GM10847 (cell line): ENCODE results near the gene AUTS2.

Source experiments
- POLR2A ChIP-seq: IDR thresholded peaks from 2 replicates; pipeline ENCODE4 v1.6.1; 2011; ENCODE audit not compliant: insufficient read length; ENCODE audit errors: extremely low read depth

AUTS2 gene

GRCh38 chr7:70383066-70383782, 784.9 kb downstream of the AUTS2 start:
- no peak for TF ChIP-seq POLR2A

GRCh38 chr7:70384024-70384423, 785.7 kb downstream of the AUTS2 start:
- TF ChIP-seq POLR2A: no peak

GRCh38 chr7:70384891-70385290, 786.6 kb downstream of the AUTS2 start:
- no peak for TF ChIP-seq POLR2A

- no peak for TF ChIP-seq POLR2A
Observed at GRCh38 chr7:70387217-70387616, 788.9 kb downstream of the AUTS2 start.

- TF ChIP-seq POLR2A: no peak
Observed at GRCh38 chr7:70389531-70390151, 791.4 kb downstream of the AUTS2 start.

- TF ChIP-seq POLR2A: no peak
Observed at GRCh38 chr7:70390251-70390650, 792.0 kb downstream of the AUTS2 start.

- no peak for TF ChIP-seq POLR2A
Observed at GRCh38 chr7:70392256-70392876, 794.1 kb downstream of the AUTS2 start.

GRCh38 chr7:70392877-70393435, 794.7 kb downstream of the AUTS2 start:
- TF ChIP-seq POLR2A: no peak

- TF ChIP-seq POLR2A: no peak
Observed at GRCh38 chr7:70393956-70394355, 795.7 kb downstream of the AUTS2 start.

GRCh38 chr7:70400829-70401380, 802.6 kb downstream of the AUTS2 start:
- no peak for TF ChIP-seq POLR2A

GRCh38 chr7:70402069-70402468, 803.8 kb downstream of the AUTS2 start:
- no peak for TF ChIP-seq POLR2A

GRCh38 chr7:70405241-70405640, 807.0 kb downstream of the AUTS2 start:
- TF ChIP-seq POLR2A: no peak

- TF ChIP-seq POLR2A: no peak
Observed at GRCh38 chr7:70406186-70406949, 808.1 kb downstream of the AUTS2 start.

- TF ChIP-seq POLR2A: no peak
Observed at GRCh38 chr7:70406950-70407209, 808.6 kb downstream of the AUTS2 start.

GRCh38 chr7:70408477-70408876, 810.2 kb downstream of the AUTS2 start:
- no peak for TF ChIP-seq POLR2A
